Ovary (tissue), 3 donors: ENCODE results near the gene PRR36.

Source experiments
- POLR2A ChIP-seq: fragments of 450-650 bp; IDR thresholded peaks from one replicate; pipeline ENCODE4 v1.6.1; 2017; ENCODE audit warnings: antibody characterized with exemption, mild to moderate bottlenecking, moderate library complexity
- TF ChIP-seq, protein P1 (sequence below), 3 donors: fragments of 450-650 bp in 2 of 3; fragments of 200-600 bp in 1 of 3; IDR thresholded peaks; one replicate each; pipeline versions ENCODE4 v1.5.1 to v1.8.0; 2016 to 2022; ENCODE audit warnings: antibody characterized with exemption in 3 of 3, mild to moderate bottlenecking in 1 of 3
- donor health status: DM: no; HTN: no; CAD: no.

DNA sequence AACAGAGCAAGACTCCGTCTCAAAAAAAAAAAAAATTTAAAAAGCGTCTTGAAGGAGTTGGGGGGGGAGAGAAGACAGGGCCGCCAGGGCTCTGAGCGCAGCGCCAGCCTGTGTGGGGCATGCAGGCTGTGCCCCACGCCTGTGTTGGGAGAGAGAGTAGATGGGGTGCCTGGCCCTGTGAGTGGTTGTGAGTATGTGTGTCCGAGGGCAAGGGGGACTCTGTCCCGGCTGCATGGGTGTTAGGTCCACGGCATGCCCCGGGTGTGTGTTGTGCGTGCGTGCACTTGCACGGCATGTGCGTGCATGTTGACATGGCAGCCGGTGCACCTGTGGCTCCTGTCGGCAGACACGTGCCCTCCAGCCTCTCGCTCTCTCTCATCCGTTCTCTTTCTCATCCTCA lies 32.9 kb upstream of the PRR36 start:
- TF ChIP-seq, protein P1, sequence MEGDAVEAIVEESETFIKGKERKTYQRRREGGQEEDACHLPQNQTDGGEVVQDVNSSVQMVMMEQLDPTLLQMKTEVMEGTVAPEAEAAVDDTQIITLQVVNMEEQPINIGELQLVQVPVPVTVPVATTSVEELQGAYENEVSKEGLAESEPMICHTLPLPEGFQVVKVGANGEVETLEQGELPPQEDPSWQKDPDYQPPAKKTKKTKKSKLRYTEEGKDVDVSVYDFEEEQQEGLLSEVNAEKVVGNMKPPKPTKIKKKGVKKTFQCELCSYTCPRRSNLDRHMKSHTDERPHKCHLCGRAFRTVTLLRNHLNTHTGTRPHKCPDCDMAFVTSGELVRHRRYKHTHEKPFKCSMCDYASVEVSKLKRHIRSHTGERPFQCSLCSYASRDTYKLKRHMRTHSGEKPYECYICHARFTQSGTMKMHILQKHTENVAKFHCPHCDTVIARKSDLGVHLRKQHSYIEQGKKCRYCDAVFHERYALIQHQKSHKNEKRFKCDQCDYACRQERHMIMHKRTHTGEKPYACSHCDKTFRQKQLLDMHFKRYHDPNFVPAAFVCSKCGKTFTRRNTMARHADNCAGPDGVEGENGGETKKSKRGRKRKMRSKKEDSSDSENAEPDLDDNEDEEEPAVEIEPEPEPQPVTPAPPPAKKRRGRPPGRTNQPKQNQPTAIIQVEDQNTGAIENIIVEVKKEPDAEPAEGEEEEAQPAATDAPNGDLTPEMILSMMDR (IDR thresholded peaks at IDR 0.05), result no peak
- TF ChIP-seq POLR2A, result no peak
